Stimulated activated CD8-positive, alpha-beta memory T cell treated with anti-CD3 and anti-CD28 coated beads, Interleukin-2, amount 100 ng/mL, for 48 hours (primary cell): ENCODE measurements around the gene ARL3.

ENCODE experiments used
- DNase-seq, 2 donors: peaks; one replicate each; pipeline ENCODE4 v3.0.0-alpha.2; 2020; ENCODE audit warnings: low read depth in 2 of 2

Gene ARL3

GRCh38 chr10:102651455-102652169, 62.6 kb downstream of the ARL3 start:
- no peak for DNase-seq

DNA sequence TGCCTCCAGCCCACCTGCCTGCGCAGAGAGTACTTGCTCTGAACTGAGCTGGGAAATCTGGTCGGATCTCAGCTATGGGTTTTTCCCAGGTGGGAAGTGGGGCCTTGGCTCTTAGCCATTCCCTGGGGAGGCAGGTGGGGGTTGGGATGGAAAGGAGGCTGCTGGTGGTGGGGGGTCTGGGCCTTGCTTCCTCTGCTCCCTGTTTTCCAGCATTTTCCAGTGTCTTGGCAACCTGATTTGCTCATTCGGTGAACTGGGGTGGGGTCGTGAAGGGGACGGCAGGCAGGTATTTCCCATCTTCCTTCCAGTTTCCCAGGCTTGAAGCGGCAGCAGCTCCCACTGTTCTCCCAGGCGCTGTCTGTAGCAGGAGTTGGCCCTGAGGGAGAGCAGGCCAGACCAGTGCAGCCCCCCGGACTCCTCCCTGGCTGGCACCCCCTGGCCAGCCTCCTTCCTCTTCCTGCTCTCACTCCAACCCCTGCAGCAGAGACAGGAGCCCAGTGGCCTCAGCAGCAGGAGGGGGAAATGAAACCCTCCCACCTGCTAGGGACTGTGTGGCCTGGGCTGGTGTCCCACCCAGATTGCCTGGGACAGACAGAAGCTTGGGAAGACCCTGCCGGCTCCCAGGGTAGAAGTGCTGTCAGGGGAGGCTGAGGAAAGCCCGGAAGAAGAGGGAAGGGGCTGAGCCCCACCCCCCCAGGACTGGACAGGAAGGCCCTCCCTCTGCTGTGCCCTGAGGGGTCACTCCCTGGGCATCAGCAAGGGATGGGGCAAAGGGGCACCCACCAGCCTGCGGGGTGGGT, 63.3 kb downstream of the ARL3 start:
- no peak for DNase-seq

- no peak for DNase-seq
Measured at GRCh38 chr10:102649797-102650654, 64.2 kb downstream of the ARL3 start.

- DNase-seq = no peak
Measured at GRCh38 chr10:102648889-102649796, 65.1 kb downstream of the ARL3 start.

DNA sequence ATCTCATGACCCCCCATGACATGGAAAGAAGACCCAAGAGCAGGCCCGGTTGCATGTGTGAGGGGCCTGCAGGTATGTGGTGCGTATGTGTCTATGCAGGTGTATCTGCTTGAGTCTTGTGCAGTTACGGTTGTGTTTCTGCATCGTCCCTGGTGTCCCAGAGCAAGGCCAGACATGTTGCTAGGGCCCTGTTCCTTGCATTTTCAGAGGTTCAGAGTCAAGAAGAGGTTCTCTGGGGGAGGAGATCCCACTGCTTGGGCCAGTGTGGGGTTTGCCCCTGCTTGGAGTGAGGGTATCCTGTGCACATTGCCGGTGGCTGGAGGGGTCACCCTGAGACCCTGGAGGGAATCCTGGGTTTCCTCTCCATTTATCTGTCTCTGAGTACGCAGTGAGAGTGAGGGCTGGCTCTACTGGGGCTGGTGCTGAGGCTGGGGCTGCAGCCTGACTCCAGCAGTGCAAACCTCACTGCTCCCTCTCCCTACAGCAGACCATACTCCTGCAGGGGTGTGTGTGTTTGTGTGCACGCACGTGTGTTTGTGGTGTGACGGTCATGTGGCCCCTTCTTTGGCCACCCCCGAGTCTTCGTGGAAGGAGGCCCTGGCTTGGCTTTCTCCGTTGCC, 65.8 kb downstream of the ARL3 start:
- no peak for DNase-seq

- DNase-seq = no peak
Measured at GRCh38 chr10:102647443-102648268, 66.5 kb downstream of the ARL3 start.

DNA sequence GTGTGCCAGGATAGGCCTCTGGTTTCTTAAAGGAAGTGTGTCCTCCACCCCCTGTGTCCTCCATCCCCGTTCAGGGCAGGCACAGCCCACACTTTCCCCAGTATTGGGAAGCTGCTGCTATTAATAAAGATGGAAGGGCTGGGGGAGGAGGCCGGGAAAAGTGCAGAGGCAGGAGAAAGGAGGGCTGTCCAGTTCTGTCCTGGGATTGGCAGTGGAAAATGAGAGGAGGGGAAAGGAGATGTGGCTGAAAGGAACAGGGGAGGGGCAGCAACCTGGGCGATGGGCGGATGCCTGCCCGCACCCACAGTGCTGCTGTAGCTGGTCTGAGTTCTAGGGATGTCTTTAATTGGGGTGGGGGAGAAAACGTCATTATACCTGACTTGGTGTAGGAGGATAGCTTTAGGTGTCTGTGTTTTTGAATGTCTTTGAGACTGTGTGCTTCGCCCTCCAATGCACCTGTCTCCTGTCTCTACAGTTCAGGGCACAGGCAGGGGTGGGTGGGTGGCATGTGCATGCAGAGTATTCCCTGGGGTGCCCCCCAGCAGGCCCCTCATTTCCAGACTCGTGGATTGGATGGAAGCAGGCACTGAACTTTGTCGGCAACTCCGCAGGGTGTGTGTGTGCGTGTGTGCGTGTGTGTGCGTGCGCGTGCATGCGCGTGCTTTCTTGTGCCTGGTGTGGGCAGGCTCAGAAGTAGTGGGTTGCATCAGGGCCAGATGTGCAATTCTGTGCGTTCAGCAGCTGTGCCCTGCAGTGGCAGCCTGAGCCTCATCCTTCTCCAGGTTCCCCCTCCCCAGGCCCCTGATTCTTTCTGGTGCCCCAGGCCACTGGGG, 67.4 kb downstream of the ARL3 start:
- peak in 1 of 2 donors; percentile 40 for DNase-seq

GRCh38 chr10:102645741-102646609, 68.2 kb downstream of the ARL3 start:
- peak; percentile 68 for DNase-seq

DNA sequence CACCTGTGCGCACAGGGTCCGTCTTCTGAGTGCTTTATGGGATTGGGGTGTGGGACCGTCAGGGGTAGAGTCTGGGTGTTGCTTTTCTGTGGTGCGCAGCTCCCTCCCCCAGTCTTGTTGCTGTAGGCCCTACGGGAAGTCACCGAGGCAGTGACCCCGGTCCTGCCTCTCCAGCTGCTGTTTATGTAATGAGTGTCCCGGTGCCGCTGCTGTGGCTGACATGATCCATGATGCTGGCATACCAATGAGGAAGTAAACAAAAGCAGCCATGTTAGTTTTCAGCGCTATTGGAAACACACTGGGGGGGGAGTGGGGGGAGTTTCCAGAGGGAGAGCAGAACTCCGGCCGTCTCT, 68.8 kb downstream of the ARL3 start:
- no peak for DNase-seq

DNA sequence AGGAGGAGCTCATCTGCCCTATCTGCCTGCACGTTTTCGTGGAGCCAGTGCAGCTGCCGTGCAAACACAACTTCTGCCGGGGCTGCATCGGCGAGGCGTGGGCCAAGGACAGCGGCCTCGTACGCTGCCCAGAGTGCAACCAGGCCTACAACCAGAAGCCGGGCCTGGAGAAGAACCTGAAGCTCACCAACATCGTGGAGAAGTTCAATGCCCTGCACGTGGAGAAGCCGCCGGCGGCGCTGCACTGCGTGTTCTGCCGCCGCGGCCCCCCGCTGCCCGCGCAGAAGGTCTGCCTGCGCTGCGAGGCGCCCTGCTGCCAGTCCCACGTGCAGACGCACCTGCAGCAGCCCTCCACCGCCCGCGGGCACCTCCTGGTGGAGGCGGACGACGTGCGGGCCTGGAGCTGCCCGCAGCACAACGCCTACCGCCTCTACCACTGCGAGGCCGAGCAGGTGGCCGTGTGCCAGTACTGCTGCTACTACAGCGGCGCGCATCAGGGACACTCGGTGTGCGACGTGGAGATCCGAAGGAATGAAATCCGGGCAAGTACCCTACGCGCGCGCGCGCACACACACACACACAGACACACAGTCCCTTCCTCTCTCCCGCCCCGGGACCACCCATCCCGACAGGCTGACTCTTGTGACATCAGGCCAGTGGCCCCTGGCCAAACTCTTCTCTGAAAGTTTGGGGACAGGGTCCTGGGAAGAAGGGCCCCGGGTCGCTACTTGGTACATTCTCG, 69.4 kb downstream of the ARL3 start:
- DNase-seq = peak; percentile 59 to 65

DNA sequence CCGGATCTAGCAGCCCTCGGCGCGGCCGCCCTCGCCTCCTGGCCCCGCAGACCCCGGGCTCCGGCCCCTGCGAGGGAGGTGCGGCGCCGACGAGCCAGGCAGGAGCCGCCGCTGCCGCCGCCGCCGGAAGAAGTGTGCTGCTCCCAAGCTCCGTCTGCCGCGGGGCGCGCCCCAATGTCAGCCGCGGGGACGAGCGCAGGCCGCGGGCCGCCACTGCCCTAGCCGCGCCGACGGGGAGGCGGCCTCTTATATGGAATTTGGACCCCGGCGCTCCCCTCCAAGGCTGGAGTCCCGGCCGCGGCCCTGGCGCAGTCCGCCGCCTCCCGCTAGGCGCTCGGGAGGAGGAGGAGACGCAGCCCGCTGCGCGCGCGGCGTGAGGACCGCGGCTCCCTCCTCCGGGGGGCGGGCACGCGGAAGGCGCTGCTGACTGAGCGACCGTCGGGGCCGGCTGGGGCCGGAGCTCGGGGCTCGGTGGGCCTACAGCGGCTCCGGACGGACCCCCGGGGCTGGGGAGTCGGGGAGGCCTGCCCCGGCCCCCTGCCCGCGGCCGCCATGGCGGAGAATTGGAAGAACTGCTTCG, 70.0 kb downstream of the ARL3 start, which contains the start of gene TRIM8:
TSS of gene TRIM8 (plus strand) at position 414 of the 580 bp plus-strand sequence. CDS start at position 553, 139 bp downstream.
- peak in 1 of 2 donors; percentile 35 for DNase-seq

- peak; percentile 43 to 57 for DNase-seq
Measured at GRCh38 chr10:102643336-102644065, 70.7 kb downstream of the ARL3 start.

GRCh38 chr10:102642736-102643335, 71.4 kb downstream of the ARL3 start:
- no peak for DNase-seq

DNA sequence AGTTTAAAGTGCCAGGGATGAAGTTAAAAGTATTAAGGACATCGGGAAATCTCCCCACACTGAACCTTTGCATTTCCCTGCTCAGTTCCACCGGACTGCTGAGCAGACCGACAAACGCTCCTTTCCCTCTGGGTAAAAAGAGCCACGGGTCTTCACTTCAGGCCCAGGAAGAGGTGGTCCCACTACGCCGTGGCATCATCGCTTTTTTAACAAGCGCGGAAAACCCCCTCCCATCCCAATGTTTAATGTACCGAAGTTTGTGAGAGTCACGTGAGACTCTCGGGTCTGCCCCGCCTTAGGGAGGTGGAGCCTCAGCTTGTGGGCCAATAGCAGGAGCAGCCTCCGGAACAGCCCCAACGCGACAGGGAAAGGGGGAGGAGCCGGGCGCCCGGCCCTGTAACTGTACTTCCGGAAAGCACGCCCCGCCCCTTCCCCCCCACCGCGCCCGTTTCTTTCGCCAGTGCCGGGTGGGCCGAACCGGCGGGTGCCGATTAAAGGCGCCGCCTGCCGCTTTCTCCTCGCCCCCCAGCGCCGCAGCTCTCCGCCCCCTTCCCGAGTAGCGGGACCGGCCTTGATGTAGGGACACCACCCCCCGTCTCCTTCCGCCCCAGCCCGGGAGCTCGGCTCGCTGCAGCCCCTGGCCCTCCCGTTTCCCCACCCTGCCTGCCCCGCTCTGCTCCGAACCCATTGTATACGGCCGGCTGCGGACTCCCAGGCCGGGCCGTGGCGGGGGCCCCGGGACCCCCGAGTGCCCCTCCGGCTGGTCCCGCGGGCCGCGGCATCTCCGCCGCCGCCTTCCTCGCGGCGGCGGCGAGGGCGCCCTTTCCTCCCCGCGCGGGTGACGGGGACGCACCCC, 72.1 kb downstream of the ARL3 start:
- DNase-seq = peak; percentile 96 to 98

DNA sequence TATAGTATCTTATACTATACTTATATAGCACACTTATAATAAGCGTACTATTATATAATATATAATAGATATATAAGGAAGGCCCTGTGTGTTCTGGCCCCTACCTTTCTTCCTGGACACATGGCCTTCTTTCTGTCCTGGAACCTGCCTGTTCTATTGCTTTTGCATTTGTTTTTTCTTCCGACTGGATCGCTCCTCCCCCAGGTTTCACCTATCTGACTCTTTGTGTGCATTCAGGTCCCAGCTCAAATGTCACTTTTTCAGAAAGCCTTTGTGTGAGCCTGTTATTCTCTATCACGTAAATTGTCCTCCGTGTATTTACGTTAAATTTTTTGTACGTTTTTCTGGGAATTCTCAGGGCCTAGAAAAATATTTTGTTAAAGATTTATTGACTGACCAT, 72.8 kb downstream of the ARL3 start:
- DNase-seq = no peak
